GM21528 (cell line): ENCODE results near the gene FXYD5.

Experiments
- ATAC-seq: cut with Tn5 transposase; IDR thresholded peaks from one replicate; pipeline ENCODE4 v1.9.1; 2021; ENCODE audit warnings: mild to moderate bottlenecking, moderate library complexity; ENCODE audit not compliant: unreplicated experiment, low FRiP score

FXYD5 gene

GRCh38 chr19:35153701-35154524 is 622 bp upstream of the FXYD5 start:
- ATAC-seq: no peak

- no peak for ATAC-seq
These were observed 906 bp downstream of the FXYD5 start for GRCh38 chr19:35155441-35155840.

DNA sequence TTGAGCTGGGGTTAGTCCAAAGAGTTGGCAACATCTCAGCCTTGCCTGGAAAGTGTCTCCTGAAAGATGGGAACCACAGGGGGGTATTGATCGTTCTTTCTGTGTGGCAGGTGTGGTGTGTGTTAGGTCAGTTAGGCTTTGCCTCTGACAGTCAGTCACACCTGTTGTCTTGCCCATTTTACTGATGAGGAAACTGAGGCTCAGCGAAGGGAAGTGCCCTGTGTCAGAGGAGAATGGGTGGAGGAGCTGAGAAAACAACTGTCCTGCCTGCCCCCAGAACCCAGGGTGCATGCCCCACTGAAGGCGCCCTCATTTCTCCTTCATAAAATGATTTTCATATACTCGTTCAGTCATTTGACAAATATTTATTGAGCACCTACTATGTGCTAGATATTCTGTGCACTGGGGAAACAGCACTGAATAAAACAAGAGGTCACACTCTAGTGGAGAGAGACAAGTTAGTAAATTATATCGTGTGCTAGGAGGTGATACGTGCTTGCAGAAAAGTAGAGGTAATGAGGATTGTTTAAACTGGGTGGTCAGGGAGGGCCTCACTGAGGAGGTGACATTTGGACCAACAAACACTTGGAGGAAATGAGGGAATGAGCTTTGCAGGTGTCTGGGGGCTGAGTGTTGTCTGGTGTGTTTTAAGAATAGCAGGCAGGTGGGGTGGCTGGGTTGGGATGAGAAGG is 1.6 kb downstream of the FXYD5 start:
- ATAC-seq: no peak

DNA sequence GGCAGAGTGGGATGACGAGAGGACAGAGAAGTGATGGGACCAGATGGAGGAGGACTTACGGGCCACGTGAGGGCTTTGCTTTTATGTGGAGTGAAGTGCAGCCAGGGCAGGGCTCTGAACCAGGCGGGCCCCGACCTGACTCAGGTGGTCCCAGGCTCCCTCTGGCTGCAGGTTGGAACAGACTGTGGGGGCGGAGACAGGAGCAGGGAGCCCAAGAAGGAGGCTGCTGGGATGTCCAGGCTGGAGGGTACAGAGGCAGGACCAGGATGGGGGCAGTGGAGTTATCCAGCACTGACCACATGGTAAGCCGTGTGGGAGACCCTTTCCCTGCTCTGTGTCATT is 2.1 kb downstream of the FXYD5 start:
- ATAC-seq: no peak

DNA sequence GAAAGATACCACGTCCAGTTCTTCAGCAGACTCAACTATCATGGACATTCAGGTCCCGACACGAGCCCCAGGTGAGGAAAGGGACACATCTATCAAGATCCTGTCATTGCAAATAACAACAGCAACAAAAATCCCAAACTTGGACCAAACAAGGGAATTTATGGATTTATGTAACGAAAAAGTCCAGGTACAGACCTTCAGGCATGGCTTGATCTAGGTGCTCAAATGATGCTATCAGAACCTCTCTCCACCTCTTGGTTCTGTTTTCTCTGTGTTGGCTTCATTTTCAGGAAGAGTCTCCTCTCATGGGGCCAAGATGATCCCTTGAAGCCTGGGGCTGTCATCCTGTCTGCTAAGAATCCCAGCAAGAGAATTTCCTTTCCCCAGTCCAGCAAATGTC is 2.9 kb downstream of the FXYD5 start:
- no peak for ATAC-seq

GRCh38 chr19:35159606-35160005 is 5.1 kb downstream of the FXYD5 start:
- no peak for ATAC-seq

- no peak for ATAC-seq
These were observed 6.3 kb downstream of the FXYD5 start for GRCh38 chr19:35160629-35161433.

- no peak for ATAC-seq
These were observed 6.9 kb downstream of the FXYD5 start for GRCh38 chr19:35161434-35161743.

GRCh38 chr19:35162471-35163326 is 8.2 kb downstream of the FXYD5 start:
- no peak for ATAC-seq

DNA sequence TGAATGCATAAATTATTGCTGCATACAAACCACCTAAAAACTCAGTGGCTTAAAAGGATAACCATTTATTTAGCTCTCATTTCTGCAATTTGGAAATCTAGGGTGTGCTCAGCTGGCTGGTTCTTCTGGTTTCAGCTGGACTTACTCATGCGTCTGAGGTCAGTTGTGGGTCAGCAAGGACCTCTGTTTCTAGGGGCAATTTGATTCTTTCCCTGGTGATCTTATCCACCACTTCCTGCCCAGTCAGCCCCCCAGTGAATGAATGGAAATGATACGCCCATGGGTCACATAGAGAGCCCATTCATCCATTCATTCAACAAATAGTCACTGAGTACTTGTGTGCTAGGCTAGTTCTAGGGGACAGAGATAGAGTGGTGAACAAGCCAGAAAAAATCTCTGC is 9.9 kb downstream of the FXYD5 start:
- ATAC-seq: no peak

DNA sequence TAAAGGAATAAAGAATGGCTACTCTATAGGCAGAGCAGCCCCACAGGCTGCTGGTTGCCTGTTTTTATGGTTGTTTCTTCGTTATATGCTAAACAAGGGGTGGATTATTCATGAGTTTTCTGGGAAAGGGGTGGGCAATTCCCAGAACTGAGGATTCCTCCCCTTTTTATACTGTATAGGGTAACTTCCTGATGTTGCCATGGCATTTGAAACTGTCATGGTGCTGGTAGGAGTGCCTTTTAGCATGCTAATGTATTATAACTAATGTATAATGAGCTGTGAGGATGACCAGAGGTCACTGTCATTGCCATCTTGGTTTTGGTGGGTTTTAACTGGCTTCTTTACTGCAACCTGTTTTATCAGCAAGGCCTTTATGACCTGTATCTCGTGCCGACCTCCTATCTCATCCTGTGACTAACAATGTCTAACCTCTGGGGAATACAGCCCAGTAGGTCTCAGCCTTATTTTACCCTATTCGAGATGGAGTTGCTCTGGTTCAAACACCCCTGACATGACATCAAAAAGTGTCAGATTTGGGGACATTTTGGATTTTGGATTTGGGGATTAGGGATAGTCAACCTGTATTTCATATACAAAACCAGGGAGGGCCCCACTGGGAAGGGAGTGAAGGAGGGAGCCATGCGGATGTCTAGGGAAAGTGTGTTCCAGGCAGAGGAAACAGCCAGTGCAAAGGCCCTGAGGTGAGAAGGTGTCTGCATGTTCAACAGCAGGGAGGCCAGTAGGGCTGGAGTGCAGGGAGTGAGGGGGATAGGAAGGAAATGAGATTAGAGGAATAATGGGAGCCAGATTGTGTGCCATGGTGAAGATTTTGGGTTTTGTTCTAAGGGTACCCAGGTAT is 10.9 kb downstream of the FXYD5 start:
- ATAC-seq: no peak

DNA sequence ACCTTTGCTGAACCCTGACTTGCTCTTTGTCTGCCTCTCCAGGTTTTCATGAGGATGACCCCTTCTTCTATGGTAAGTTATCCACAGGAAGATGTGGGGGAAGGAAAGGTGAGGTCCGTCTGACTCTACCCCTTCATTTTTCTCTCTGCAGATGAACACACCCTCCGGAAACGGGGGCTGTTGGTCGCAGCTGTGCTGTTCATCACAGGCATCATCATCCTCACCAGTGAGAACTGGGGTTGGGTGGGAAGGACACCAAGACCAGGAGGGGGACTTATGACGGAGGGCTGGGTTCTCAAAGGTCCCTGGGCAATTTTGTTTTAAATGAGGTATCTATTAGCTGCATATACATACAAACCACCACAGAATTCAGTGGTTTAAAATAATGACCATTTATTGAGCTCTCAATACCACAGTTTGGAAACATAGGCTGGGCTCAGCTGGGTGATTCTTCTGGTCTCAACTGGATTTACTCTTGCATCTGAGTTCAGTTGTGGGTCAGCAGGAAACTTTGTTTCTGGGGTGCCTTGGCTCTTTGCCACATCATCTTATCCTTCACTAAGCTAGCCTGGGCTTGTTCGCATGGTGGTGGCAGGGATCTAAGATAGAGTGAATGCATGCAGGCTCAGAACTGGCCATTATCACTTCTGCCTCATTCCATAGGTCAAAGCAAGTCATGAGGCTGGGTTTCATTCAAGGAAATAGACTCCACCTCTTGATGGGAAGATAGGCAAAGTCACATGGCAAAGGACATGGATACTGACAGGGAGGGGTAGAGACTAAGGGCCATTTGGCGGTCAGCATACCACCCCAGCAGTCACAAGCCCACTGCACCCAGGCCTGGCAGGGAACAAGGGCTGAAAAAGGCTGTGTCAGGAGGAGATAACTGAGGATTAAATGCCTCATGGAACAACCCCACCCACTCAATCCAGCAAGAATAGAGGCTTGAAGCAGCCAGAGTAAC is 11.8 kb downstream of the FXYD5 start:
- ATAC-seq: no peak

- ATAC-seq: no peak
These were observed 12.9 kb downstream of the FXYD5 start for GRCh38 chr19:35167251-35168119.

DNA sequence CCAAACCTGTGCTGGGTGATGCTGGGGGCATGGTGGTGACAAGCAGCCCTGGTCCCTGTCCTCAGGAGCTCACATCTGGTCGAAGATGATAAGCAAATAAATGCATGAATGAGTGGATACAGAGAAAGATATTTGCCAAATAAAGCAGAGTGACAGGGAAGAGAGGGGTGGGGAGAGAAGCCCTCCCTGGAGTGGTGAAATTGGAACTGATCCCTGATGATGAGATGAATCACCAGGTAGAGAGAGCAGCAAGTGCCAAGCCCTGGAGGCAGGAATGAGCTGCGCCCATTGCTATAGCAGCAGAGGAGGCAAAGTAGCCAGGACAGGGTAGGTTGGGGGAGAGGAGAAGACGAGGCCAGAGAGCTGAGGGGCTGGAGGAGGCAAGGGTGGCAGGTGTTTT is 13.7 kb downstream of the FXYD5 start:
- ATAC-seq: no peak

- ATAC-seq: no peak
These were observed 14.9 kb downstream of the FXYD5 start for GRCh38 chr19:35169221-35169995.

- ATAC-seq: no peak
These were observed 16.0 kb downstream of the FXYD5 start for GRCh38 chr19:35170359-35171061.
